Neural progenitor cell (in vitro differentiated cells): ENCODE results near the gene SUCO.

Source experiments
- CTCF ChIP-seq: fragments of 200-600 bp; sonication (generic); IDR thresholded peaks from 2 replicates; pipeline ENCODE4 v1.5.1; 2017; ENCODE audit warnings: antibody characterized with exemption, mild to moderate bottlenecking
- EZH2 ChIP-seq: fragments of 200-600 bp; sonication (generic); IDR thresholded peaks from 2 replicates; pipeline ENCODE4 v1.6.1; 2017; ENCODE audit warnings: antibody characterized with exemption, mild to moderate bottlenecking, moderate library complexity
- EZH2phosphoT487 ChIP-seq: fragments of 200-600 bp; sonication (generic); IDR thresholded peaks from 2 replicates; pipeline ENCODE4 v1.6.1; 2017; ENCODE audit warnings: antibody characterized with exemption

GRCh38 chr1:172581779-172582178, 48.8 kb downstream of the SUCO start:
- TF ChIP-seq CTCF (no peak), EZH2phosphoT487 (no peak), EZH2 (no peak)
